ENCODE results near the gene PPFIBP2.

DNA sequence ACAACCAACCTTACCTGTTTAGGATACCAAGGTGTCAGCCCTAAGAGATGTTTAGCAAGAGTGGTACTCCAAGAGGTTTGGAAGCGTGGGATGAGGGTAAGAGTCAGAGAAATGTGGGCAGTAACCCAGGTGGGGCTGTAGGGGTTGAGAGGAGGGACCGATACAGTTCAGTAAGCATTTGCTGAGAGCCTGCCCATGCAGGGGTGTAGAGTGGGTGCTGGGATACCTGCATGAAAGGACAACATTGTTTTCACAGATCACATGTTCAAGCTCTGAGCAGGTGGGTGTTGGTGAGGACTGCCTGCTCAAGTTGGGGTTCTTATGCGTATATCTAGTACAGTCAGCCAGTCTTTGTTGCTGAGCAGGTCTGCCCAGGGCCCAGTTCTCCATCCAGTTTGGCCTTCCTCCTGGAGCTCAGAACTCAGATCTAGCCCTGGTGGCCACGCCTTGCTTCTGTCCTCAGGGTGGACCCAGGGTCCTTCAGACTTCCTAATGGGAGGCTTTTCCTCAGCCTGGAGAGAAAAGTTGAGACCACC is 14.8 kb downstream of the PPFIBP2 start:
- TF ChIP-seq, protein P1, sequence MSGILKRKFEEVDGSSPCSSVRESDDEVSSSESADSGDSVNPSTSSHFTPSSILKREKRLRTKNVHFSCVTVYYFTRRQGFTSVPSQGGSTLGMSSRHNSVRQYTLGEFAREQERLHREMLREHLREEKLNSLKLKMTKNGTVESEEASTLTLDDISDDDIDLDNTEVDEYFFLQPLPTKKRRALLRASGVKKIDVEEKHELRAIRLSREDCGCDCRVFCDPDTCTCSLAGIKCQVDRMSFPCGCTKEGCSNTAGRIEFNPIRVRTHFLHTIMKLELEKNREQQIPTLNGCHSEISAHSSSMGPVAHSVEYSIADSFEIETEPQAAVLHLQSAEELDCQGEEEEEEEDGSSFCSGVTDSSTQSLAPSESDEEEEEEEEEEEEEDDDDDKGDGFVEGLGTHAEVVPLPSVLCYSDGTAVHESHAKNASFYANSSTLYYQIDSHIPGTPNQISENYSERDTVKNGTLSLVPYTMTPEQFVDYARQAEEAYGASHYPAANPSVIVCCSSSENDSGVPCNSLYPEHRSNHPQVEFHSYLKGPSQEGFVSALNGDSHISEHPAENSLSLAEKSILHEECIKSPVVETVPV (CRISPR knock-in tag; IDR thresholded peaks at IDR 0.05): no peak
- TF ChIP-seq, protein P2, sequence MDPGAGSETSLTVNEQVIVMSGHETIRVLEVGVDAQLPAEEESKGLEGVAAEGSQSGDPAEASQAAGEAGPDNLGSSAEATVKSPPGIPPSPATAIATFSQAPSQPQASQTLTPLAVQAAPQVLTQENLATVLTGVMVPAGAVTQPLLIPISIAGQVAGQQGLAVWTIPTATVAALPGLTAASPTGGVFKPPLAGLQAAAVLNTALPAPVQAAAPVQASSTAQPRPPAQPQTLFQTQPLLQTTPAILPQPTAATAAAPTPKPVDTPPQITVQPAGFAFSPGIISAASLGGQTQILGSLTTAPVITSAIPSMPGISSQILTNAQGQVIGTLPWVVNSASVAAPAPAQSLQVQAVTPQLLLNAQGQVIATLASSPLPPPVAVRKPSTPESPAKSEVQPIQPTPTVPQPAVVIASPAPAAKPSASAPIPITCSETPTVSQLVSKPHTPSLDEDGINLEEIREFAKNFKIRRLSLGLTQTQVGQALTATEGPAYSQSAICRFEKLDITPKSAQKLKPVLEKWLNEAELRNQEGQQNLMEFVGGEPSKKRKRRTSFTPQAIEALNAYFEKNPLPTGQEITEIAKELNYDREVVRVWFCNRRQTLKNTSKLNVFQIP (CRISPR knock-in tag; IDR thresholded peaks at IDR 0.05; ENCODE audit: borderline replicate concordance, low read depth): no peak

Data from SK-N-SH treated with all-trans-retinoic acid at 6 μM for 48 hours (cell line).